ENCODE measurements around the gene RELL1. TPM values are rescaled to one million over a fixed set of nuclear protein-coding genes. Genes with fewer than 3 reads are reported as not detected.

The RELL1 gene
- total RNA-seq, 1 experiment from 2014 or later = 45.3 TPM

GRCh38 chr4:37726666-37727065 is 40.5 kb upstream of the RELL1 start:
- POLR2A ChIA-PET = no interaction called here
- no peak for TF ChIP-seq CTCF (IDR thresholded peaks at IDR 0.05; ENCODE audit: insufficient read depth in 1 of 2, low read depth in 1 of 2, low read length in 1 of 2, severe bottlenecking in 1 of 2, unreplicated experiment in 1 of 2)
- CTCF ChIA-PET = no interaction called here
- no peaks in the 10 kb centered on the region for H3K36me3 Mint-ChIP-seq (ENCODE audit: insufficient read depth, unreplicated experiment)
- H3K4me3 Mint-ChIP-seq (ENCODE audit: unreplicated experiment) = no peak overlapping the region
- intact Hi-C loops (cut with micrococcal nuclease; ENCODE audit: unreplicated experiment) = no loop called here
- H3K36me3 ChIP-seq (ENCODE audit: control insufficient read depth, insufficient read depth, low read length) = no peaks in the 10 kb centered on the region
- no peaks in the 10 kb centered on the region for H3K27me3 Mint-ChIP-seq (ENCODE audit: insufficient read depth, unreplicated experiment)
- no peak for DNase-seq
- no peak overlapping the region for H3K27ac Mint-ChIP-seq (ENCODE audit: unreplicated experiment)
- H3K4me1 Mint-ChIP-seq (ENCODE audit: low read depth, unreplicated experiment) = peaks cover 44% of the 10 kb centered on the region
- H3K27me3 ChIP-seq (replicated peaks; ENCODE audit: control insufficient read depth, insufficient read depth, low read length) = no peaks in the 10 kb centered on the region
- no peak overlapping the region for H3K4me3 ChIP-seq (ENCODE audit: low read depth, low read length)
- H3K9me3 Mint-ChIP-seq (ENCODE audit: unreplicated experiment) = no peaks in the 10 kb centered on the region
- no TSS peak for BruUV-seq (replicated peaks)
- H3K9me3 ChIP-seq = no peaks in the 10 kb centered on the region
- peaks cover 36% of the 10 kb centered on the region for H3K4me1 ChIP-seq

DNA sequence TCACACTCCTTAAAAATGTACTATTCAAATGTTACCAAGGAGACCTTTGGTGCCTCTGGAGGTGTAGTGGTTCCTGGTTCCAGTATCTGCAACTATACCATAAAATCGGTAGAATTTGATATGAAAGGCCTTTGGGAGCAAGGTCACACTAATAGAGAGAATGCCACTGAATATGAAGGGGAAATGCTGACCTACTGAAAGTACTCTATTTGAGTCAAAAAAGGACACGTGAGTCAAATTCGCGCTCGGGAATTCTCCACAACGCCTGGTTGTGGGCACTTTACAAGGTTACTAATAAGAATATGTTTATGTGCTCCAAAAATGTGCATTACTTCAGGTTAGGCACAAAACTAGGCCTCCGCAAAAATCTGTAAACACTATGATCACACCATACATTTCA is 39.5 kb upstream of the RELL1 start:
- H3K4me3 Mint-ChIP-seq (ENCODE audit: unreplicated experiment) = no peak overlapping the region
- intact Hi-C loops (cut with micrococcal nuclease; ENCODE audit: unreplicated experiment) = no loop called here
- H3K4me1 Mint-ChIP-seq (ENCODE audit: low read depth, unreplicated experiment) = peaks cover 43% of the 10 kb centered on the region
- CTCF ChIA-PET = no interaction called here
- no peak for TF ChIP-seq CTCF (IDR thresholded peaks at IDR 0.05; ENCODE audit: insufficient read depth in 1 of 2, low read depth in 1 of 2, low read length in 1 of 2, severe bottlenecking in 1 of 2, unreplicated experiment in 1 of 2)
- no peaks in the 10 kb centered on the region for H3K36me3 Mint-ChIP-seq (ENCODE audit: insufficient read depth, unreplicated experiment)
- no peaks in the 10 kb centered on the region for H3K9me3 Mint-ChIP-seq (ENCODE audit: unreplicated experiment)
- H3K27me3 Mint-ChIP-seq (ENCODE audit: insufficient read depth, unreplicated experiment) = no peaks in the 10 kb centered on the region
- POLR2A ChIA-PET = no interaction called here
- no peaks in the 10 kb centered on the region for H3K9me3 ChIP-seq
- H3K36me3 ChIP-seq (ENCODE audit: control insufficient read depth, insufficient read depth, low read length) = no peaks in the 10 kb centered on the region
- no peaks in the 10 kb centered on the region for H3K27me3 ChIP-seq (replicated peaks; ENCODE audit: control insufficient read depth, insufficient read depth, low read length)
- peaks cover 46% of the 10 kb centered on the region for H3K4me1 ChIP-seq
- no TSS peak for BruUV-seq (replicated peaks)
- no peak overlapping the region for H3K4me3 ChIP-seq (ENCODE audit: low read depth, low read length)
- no peak for DNase-seq
- no peak overlapping the region for H3K27ac Mint-ChIP-seq (ENCODE audit: unreplicated experiment)

GRCh38 chr4:37723067-37723466 is 36.9 kb upstream of the RELL1 start:
- ChIA-PET CTCF (no interaction called here), POLR2A (no interaction called here)
- Mint-ChIP-seq H3K4me3 (ENCODE audit: unreplicated experiment) (no peak overlapping the region), H3K27me3 (ENCODE audit: insufficient read depth, unreplicated experiment) (no peaks in the 10 kb centered on the region), H3K4me1 (ENCODE audit: low read depth, unreplicated experiment) (peaks cover 31% of the 10 kb centered on the region), H3K9me3 (ENCODE audit: unreplicated experiment) (no peaks in the 10 kb centered on the region), H3K27ac (ENCODE audit: unreplicated experiment) (peak overlapping the region; percentile 26), H3K36me3 (ENCODE audit: insufficient read depth, unreplicated experiment) (no peaks in the 10 kb centered on the region)
- Histone ChIP-seq H3K27me3 (replicated peaks; ENCODE audit: control insufficient read depth, insufficient read depth, low read length) (no peaks in the 10 kb centered on the region), H3K4me1 (peaks cover 26% of the 10 kb centered on the region), H3K4me3 (ENCODE audit: low read depth, low read length) (no peak overlapping the region), H3K9me3 (no peaks in the 10 kb centered on the region), H3K36me3 (ENCODE audit: control insufficient read depth, insufficient read depth, low read length) (no peaks in the 10 kb centered on the region)
- no peak for DNase-seq
- no TSS peak for BruUV-seq (replicated peaks)
- intact Hi-C loops (cut with micrococcal nuclease; ENCODE audit: unreplicated experiment) = no loop called here
- TF ChIP-seq CTCF (IDR thresholded peaks at IDR 0.05; ENCODE audit: insufficient read depth in 1 of 2, low read depth in 1 of 2, low read length in 1 of 2, severe bottlenecking in 1 of 2, unreplicated experiment in 1 of 2) = no peak

All from Caco-2 (cell line).